ENCODE measurements around the gene RGP1.

Gene RGP1

GRCh38 chr9:35801328-35802128 is 52.4 kb downstream of the RGP1 start:
- no peak for DNase-seq (ENCODE audit: low read depth in 2 of 3, low spot score in 2 of 3)

GRCh38 chr9:35806101-35806500 is 57.0 kb downstream of the RGP1 start:
- DNase-seq (ENCODE audit: low read depth in 2 of 3, low spot score in 2 of 3), result no peak
